Stimulated activated CD4-positive, alpha-beta T cell treated with anti-CD3 and anti-CD28 coated beads, Interleukin-4, amount 100 ng/mL, for 4 hours (primary cell): Measurements from ENCODE around the gene PTPN9.
A peak's percentile ranks its signal among the peaks of the same experiment; 100 is the strongest.
"Not testable (repeated sequence)": the region's sequence is repeated elsewhere in the genome, so short reads cannot be mapped to it uniquely, and the experiment has no call there.

Source experiments
- DNase-seq, 2 experiments: peaks; one replicate each; pipeline ENCODE4 v3.0.0-alpha.2; 2020

PTPN9 gene

GRCh38 chr15:75582943-75583342 lies 3.8 kb upstream of the PTPN9 start:
- not testable (repeated sequence) for DNase-seq

DNA sequence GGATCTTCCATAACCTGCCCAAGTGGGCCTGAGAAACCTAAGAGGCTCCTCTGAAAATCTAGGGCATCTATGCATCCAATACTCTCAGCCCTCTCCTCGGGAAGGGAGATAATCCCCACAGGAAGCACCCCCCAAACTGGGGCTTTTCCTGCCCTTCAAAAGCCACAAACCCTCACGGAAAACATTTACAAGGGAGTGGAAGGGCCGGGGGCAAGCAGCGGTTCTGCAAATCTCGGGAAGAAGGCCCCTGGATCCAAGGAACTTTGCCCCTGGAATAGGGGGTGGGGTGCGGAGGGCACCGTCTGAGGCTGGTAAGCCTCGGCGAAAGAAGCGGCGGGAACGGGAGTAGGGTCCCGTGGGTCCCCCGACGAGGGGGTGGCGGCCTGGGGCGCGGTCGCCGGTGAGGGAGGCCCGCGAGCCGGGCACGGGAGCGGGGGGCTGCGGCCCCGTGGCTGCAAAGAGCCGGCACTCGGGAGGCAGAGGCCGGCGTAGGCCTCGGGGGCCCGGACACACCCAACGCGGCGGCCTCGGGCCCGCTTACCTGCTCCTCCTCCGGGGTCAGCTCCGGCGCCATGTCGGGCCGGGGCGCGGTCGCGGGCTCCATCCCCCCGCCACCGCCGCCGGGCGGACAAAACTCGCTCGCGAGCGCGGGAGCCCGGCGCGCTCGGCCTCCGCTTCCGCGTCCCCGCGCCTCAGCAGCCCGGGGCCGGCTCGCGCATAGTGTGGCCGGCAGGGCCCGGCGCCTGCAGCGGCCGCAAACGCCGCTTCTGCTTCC lies 755 bp downstream of the PTPN9 start:
- peak in 1 of 2 experiments; percentile 35 for DNase-seq

DNA sequence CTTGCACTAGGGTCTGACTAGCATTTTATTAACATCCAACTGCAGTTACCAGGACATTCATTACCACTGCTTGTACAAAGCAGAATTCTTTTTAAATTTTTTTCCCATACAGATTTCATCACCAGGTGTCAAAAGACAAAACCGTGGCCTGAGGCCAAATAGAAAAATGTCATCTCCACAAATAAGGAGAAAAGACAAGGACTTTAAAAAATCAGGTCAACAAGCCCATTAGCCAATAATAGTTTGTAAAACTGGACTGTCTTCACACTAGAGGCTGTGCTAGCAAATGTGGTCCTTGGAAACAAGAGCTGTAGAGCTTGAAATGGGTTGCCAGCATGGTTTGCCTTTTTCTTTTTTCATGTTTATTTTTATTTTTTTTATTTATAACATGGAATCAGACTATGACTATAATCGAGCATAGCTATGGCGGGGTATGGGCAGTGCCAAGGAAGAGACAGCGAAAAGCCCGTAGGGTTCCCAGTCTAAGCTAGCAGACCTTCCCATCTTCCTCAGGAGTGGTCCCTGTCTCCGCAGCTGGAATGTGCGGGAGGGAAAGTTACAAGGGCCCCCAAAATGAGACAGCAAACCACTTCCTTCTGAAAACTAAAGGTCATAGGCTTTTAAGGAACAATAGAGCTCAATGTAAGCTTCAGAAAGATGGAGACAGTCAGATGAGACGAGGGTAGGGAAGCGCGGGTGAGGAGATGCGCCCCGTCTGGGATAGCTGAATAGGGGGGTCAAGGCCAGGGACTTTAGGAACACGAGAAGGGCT lies 1.5 kb downstream of the PTPN9 start:
- no peak for DNase-seq

- DNase-seq = no peak
Measured at GRCh38 chr15:75573648-75574384, 5.3 kb downstream of the PTPN9 start.

DNA sequence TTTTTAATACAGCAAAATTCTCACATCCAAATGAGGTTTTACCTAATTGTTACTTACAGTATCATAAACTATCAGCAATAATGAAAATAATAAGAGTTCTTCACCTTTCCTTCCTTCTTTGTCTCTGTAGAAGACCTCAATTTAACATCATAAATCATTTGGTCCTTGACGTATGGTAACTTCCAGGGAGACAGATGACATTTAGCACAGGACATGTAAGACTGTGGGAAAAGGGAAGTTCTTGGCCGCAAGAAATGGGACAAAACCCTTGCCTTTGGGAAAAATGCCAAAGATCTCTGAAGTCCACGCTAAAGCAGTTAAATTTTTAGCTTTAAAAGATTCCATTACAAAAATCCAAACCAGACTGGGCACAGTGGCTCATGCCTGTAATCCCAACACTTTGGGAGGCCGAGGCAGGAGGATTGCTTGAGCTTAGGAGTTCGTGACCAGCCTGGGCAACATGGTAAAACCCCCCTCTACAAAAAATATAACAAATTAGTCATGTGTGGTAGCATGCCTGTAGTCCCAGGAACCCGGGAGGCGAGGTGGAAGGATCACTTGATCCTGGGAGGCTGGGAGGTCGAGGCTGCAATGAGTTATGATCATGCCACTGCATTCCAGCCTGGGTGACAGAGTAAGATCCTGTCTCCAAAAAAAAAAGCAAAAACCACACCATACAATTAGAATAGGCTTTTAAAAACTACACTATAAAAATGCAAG lies 8.8 kb downstream of the PTPN9 start:
- DNase-seq = no peak

DNA sequence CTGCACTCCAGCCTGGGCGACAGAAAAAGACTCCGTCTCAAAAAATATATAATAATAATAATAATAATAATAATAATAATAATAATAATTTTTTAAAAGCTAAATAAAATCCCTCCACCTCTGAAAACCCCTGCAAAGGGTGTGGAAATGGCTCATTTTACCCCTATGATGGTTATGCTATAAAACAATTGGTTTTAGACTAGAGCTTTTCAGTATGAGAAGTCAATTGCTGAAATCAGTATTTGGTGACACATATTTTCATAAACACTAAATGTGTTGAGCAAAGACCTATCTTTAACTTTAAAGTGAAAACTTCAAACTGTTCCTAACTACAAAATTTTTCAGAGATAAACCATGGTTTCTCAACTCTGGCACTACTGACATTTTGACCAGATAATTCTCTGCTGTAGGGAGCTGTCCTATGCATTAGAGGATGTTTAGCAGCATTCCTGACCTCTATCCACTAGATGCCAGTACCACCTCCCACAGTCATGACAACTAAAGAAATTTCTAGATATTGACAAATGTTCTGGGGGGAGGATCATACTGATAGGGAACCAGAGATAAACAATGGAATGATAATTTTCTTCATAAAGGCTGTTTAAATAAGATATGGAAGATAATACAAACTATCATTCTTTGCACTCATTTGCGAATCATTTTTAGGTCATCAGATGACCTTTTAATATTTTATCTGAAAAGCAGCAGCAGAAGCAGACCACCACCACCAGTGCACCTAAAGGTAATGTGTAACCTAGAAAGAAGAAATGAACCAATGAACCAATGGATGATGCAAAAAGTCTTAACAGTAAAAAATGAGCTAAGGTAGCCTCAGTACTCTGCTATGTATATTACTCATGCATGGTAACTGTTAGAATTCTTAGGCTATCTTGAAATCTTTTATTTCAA lies 13.8 kb downstream of the PTPN9 start:
- no peak for DNase-seq

DNA sequence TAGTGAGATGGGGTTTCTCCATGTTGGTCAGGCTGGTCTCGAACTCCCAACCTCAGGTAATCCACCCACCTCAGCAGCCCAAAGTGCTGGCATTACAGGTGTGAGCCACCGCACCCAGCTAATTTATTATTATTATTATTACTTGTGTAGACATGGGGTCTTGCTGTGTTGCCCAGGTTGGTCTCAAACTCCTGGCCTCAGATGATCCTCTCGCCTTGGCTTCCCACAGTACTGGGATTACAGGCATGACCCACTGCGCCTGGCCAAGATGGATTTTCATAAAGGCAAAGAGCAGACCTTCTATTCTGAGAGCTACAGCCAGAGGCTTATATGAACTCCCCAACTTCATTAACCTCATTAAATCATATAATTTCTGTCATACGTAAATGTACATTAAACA lies 17.2 kb downstream of the PTPN9 start:
- no peak for DNase-seq

DNA sequence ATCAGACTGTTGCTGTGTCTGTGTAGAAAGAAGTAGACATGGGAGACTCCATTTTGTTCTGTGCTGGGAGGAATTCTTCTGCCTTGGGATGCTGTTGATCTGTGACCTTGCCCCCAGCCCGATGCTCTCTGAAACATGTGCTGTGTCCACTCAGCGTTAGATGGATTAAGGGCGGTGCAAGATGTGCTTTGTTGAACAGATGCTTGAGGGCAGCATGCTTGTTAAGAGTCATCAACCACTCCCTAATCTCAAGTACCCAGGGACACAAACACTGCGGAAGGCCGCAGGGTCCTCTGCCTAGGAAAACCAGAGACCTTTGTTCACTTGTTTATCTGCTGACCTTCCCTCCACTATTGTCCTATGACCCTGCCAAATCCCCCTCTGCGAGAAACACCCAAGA lies 19.8 kb downstream of the PTPN9 start:
- DNase-seq = not testable (repeated sequence)

- not testable (repeated sequence) for DNase-seq
Measured at GRCh38 chr15:75558955-75559354, 20.2 kb downstream of the PTPN9 start.

DNA sequence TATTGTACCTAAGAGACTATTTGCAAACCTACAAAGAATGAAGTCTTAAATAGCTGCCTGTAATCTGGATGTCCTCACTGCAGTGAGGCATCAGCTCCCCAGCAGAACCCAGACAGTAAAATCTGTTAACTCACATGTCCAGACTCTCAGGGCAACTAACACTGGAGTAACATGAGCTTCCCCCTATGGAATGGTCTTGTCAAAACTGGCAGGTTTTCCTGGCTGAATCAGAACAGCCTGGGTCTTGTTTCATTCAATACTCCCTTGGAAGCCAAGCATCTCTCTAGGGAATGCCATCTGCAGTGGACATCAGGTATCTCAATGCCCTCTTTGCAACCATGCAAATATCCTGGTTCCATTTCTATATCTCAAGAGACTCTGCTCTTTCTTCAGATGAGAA lies 24.4 kb downstream of the PTPN9 start:
- DNase-seq = no peak

DNA sequence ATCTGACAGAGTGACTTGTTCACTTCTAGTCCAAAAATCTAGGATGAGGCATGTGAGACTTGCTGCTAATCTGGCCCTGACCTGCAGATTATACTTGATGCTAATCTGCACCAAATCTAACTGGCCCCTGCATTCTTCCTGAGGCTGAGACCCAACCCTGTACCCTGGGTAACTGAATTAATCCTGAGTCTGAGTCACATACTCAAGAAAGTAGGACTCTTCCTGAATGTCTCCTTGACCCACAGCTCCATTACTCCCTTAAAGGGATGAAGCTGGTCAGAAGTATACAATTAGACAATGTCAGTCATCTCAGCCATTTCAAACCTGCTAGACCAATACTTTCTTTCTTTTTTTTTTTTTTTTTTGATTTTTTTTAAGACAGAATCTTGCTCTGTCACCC lies 25.5 kb downstream of the PTPN9 start:
- no peak for DNase-seq

DNA sequence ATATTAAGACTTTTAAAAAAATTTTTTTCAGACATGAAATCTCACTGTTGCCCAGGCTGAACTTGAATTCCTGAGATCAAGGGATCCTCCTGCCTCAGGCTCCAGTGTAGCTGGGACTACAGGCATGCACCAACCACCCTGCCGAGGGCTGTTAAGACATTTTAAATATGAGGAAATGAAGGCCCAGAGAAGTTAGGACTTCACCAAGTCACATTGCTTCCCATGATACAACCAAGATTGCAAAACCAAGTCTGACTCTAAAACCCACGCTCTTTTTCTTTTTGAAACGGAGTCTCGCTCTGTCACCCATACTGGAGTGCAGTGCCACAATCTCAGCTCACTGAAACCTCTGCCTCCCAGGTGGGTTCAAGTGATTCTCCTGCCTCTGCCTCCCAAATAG lies 28.0 kb downstream of the PTPN9 start:
- DNase-seq = no peak

DNA sequence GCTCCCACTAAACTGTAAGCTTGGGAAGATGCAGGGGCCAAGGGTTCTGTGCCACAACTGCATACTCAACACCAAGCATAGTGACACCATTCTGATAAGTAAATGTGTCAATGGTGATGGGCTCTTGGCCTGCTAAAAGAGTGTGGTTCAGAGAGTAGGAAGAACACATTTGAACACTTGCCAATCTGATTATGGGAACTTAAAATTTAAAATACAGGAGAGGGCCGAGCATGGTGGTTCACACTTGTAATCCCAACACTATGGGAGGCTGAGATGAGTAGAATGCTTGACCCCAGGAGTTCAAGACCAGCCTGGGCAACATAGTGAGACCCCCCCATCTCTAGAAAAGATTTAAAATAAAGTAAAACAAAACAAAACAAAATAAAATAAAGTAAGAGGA lies 34.1 kb downstream of the PTPN9 start:
- no peak for DNase-seq

DNA sequence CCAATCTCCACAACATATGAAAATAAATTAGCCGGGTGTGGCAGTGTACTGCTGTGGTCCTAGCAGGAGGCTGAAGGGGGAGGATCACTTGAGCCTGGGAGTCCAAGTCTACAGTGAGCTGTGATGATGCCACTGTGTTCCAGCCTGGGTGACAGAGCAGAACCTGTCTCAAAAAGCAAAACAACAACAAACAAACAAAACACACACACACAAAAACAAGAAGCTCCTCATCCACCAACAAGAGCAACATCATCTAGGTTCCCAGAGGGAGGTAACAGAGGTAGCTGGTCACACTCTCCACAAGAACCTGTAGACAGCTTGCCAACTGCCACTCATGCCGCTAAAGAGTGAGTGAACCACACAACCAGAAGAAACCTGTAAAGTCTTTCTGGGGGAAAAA lies 34.8 kb downstream of the PTPN9 start:
- no peak for DNase-seq

DNA sequence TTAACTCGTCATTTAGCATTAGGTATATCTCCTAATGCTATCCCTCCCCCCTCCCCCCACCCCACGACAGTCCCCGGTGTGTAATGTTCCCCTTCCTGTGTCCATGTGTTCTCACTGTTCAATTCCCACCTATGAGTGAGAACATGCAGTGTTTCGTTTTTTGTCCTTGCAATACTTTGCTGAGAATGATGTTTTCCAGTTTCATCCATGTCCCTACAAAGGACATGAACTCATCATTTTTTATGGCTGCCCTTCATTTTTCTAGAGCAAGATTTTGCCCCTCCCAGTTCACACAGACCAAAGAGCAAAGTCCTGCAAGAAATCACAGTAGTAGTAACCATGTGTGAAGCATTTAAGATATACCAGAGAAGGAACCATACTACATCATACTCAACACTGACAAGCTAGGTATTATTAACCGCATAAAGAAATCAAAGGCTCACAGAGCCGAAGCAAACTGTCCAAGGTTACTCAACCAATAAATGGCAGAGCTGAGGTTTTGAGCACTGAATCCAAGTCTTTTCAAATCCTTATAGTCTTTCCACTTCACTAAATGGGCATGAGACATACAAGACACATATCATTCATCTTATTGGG lies 36.1 kb downstream of the PTPN9 start:
- not testable (repeated sequence) for DNase-seq

- DNase-seq = no peak
Measured at GRCh38 chr15:75542386-75542797, 36.7 kb downstream of the PTPN9 start.

- DNase-seq = no peak
Measured at GRCh38 chr15:75538376-75538775, 40.7 kb downstream of the PTPN9 start.

DNA sequence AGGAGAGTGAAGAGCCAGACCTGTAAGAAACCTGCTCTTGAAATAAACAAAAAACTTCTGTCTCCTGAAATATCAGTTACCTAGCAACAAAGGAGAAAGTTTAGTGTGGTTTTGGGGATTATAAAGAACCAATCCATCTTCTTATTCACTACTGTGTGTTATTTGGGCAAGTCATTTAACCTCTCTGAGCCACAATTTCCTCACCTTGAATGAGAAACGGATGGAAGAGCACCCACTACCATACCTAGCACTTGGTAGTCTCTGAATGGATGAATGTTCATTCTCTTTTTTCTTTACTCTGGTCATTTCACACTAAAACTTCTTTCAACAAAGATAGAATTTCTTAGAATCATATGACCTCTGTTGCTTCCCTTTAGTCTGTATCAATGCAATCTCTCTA lies 45.2 kb downstream of the PTPN9 start:
- no peak for DNase-seq

GRCh38 chr15:75532413-75533250 lies 46.5 kb downstream of the PTPN9 start:
- DNase-seq = no peak

DNA sequence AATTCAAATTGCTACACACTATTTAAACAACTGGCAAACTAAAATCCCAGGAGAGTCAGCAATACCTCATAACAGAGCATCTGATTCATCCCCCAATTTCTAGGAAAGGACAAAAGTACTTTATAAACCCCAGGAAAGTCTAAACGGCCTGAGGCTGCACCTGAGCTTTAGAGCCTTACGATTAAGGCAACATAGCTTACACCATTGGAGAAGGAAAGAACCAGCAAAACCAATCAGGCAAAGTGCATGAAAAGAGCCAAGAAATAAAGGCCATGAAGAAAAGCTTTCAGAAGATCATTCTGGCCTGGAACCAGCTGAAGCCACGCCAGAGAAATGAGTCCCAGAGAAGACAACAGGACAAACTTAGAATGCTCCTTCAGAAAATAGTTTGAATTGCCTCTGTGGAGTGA lies 48.1 kb downstream of the PTPN9 start:
- no peak for DNase-seq
